Ascending aorta (tissue), 2 donors: ENCODE results near the gene OXNAD1. TPM values are rescaled to one million over a fixed set of nuclear protein-coding genes. Genes with fewer than 3 reads are reported as not detected.

Experiments
- DNase-seq, 2 donors: peaks; one replicate each; pipeline ENCODE4 v3.0.0-alpha.2; 2019; ENCODE audit warnings: low spot score in 2 of 2
- H3K27ac ChIP-seq, 2 donors: fragments of 200-600 bp; sonication (generic); one replicate each; pipeline ENCODE4 v1.5.1; 2016 to 2017; ENCODE audit warnings: mild to moderate bottlenecking in 1 of 2
- H3K27me3 ChIP-seq: fragments of 200-600 bp; sonication (generic); one replicate; pipeline ENCODE4 v1.5.1; 2017
- H3K36me3 ChIP-seq, 2 donors: fragments of 200-600 bp; sonication (generic); one replicate each; pipeline ENCODE4 v1.5.1; 2016
- H3K4me1 ChIP-seq, 2 donors: fragments of 200-600 bp; sonication (generic); one replicate each; pipeline ENCODE4 v1.5.1; 2016 to 2017; ENCODE audit warnings: mild to moderate bottlenecking in 1 of 2
- H3K4me3 ChIP-seq, 2 donors: fragments of 200-600 bp; sonication (generic); one replicate each; pipeline ENCODE4 v1.5.1; 2016 to 2017; ENCODE audit warnings: mild to moderate bottlenecking in 1 of 2
- H3K9me3 ChIP-seq, 2 donors: fragments of 200-600 bp; sonication (generic); one replicate each; pipeline ENCODE4 v1.5.1; 2016
- CTCF ChIP-seq, 3 experiments: fragments of 200-600 bp in 2 of 3; fragments of 450-650 bp in 1 of 3; sonication (generic) in 2 of 3; IDR thresholded peaks; one replicate each; pipeline ENCODE4 v1.5.1; 2016 to 2019; ENCODE audit warnings: antibody characterized with exemption in 3 of 3, mild to moderate bottlenecking in 1 of 3, moderate library complexity in 1 of 3
- intact Hi-C: fragments of 100-400 bp; cut with DNase I; formaldehyde crosslinking; loops from one replicate; pipeline ENCODE4 v1.15.1; 2023
- total RNA-seq: library from RNA; depleted of rRNA; stranded (reverse); fragments of >200 nt; gene quantifications from one replicate; pipeline ENCODE4 v1.1.0, GENCODE V29; 2016

Gene OXNAD1
- total RNA-seq, 1 donor from 2014 or later, result 6.9 TPM

GRCh38 chr3:16295298-16295890, 30.4 kb downstream of the OXNAD1 start:
- Histone ChIP-seq H3K27ac (no peak overlapping the region), H3K9me3 (peaks cover 0 to 6% of the 10 kb centered on the region in 2 donors), H3K4me1 (no peaks in the 10 kb centered on the region), H3K4me3 (no peak overlapping the region), H3K36me3 (no peaks in the 10 kb centered on the region), H3K27me3 (no peaks in the 10 kb centered on the region)
- DNase-seq, result no peak
- intact Hi-C loops, result no loop called here
- no peak for TF ChIP-seq CTCF (IDR thresholded peaks at IDR 0.05)

- no peak for DNase-seq
- H3K27ac ChIP-seq, result no peak overlapping the region
- H3K27me3 ChIP-seq, result no peaks in the 10 kb centered on the region
- no peak for TF ChIP-seq CTCF (IDR thresholded peaks at IDR 0.05)
- no peaks in the 10 kb centered on the region for H3K4me1 ChIP-seq
- intact Hi-C loops, result no loop called here
- peaks cover 0 to 5% of the 10 kb centered on the region in 2 donors for H3K36me3 ChIP-seq
- peaks cover 0 to 5% of the 10 kb centered on the region in 2 donors for H3K9me3 ChIP-seq
- no peak overlapping the region for H3K4me3 ChIP-seq
Measured at GRCh38 chr3:16297997-16298885, 33.2 kb downstream of the OXNAD1 start.

DNA sequence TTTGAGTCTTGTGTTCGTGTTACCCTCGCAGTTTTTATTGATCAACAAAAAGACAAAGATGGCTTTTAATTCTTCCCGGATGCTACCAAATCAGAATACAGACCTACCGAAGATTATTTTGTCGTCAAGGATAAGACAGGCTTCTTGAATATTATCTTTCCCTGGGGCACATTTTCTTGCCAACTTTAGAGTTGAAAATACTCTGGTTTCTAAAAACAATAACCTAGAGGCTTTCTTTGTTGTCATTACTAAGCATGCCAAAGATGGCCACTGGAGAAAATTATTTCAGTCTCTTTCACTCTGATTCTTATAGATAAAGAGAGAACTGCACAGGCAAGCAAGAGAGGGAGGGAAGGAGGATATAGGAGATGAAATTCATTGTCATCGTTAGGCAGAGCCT, 33.9 kb downstream of the OXNAD1 start:
- Histone ChIP-seq H3K9me3 (no peaks in the 10 kb centered on the region), H3K27me3 (no peaks in the 10 kb centered on the region), H3K4me3 (no peak overlapping the region), H3K36me3 (peaks cover 0 to 5% of the 10 kb centered on the region in 2 donors), H3K4me1 (no peaks in the 10 kb centered on the region), H3K27ac (no peak overlapping the region)
- intact Hi-C loops, result no loop called here
- no peak for TF ChIP-seq CTCF (IDR thresholded peaks at IDR 0.05)
- DNase-seq, result no peak

- Histone ChIP-seq H3K4me1 (no peaks in the 10 kb centered on the region), H3K27ac (no peak overlapping the region), H3K36me3 (peaks cover 0 to 5% of the 10 kb centered on the region in 2 donors), H3K4me3 (no peak overlapping the region), H3K27me3 (no peaks in the 10 kb centered on the region), H3K9me3 (no peaks in the 10 kb centered on the region)
- no peak for TF ChIP-seq CTCF (IDR thresholded peaks at IDR 0.05)
- intact Hi-C loops, result no loop called here
- DNase-seq, result no peak
Measured at GRCh38 chr3:16299746-16300145, 34.7 kb downstream of the OXNAD1 start.

DNA sequence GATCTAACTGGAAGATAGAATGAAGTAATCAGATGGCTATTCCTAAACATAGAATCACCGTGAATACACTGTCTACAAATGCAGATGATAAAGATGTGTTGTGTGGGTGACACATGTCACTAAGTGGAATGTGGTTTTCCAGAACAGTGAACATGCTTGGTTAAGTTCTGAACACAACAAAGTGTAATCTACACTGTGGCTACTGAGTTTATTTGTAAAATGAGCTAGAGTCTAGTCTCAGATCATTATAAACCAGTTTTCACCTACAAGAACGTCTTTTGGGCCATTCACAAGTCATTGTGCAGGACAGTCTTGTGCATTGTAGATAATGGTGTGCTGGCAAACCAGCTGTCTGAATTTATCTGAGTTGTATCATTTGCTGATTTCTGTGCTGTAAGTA, 35.3 kb downstream of the OXNAD1 start:
- H3K4me3 ChIP-seq, result no peak overlapping the region
- H3K27me3 ChIP-seq, result no peaks in the 10 kb centered on the region
- H3K9me3 ChIP-seq, result no peaks in the 10 kb centered on the region
- intact Hi-C loops, result no loop called here
- no peak for DNase-seq
- no peak overlapping the region for H3K27ac ChIP-seq
- TF ChIP-seq CTCF (IDR thresholded peaks at IDR 0.05), result no peak
- H3K36me3 ChIP-seq, result peaks cover 0 to 5% of the 10 kb centered on the region in 2 donors
- H3K4me1 ChIP-seq, result no peaks in the 10 kb centered on the region
